Naive B cell (primary cell): Measurements from ENCODE around the gene USF3. TPM values are rescaled to one million over a fixed set of nuclear protein-coding genes. Genes with fewer than 3 reads are reported as not detected.

Experiments used
- ATAC-seq, 2 donors: fragments of 150-1000 bp; cut with Tn5 transposase; 2 replicates each; pipeline ENCODE4 v1.10.0; 2021; ENCODE audit warnings: low read depth in 2 of 2, mild to moderate bottlenecking in 2 of 2, moderate library complexity in 2 of 2
- DNase-seq: peaks from one replicate; pipeline ENCODE4 v3.0.0; 2022
- H3K27ac Mint-ChIP-seq, 6 donors: one replicate each; pipeline ENCODE4 v1.8.0; 2020 to 2022; ENCODE audit warnings: mild to moderate bottlenecking in 6 of 6, mixed read lengths in 6 of 6, moderate library complexity in 5 of 6, inconsistent platforms in 2 of 6
- H3K27me3 Mint-ChIP-seq, 3 donors: one replicate each; pipeline ENCODE4 v1.8.0; 2021 to 2022; ENCODE audit warnings: mixed read lengths in 3 of 3, mild to moderate bottlenecking in 1 of 3
- H3K36me3 Mint-ChIP-seq, 2 donors: one replicate each; pipeline ENCODE4 v1.8.0; 2020 to 2022; ENCODE audit warnings: mixed read lengths in 2 of 2, inconsistent platforms in 1 of 2, mild to moderate bottlenecking in 1 of 2
- H3K4me1 Mint-ChIP-seq, 3 donors: one replicate each; pipeline ENCODE4 v1.8.0; 2020 to 2022; ENCODE audit warnings: mixed read lengths in 3 of 3, inconsistent platforms in 1 of 3, mild to moderate bottlenecking in 1 of 3, moderate library complexity in 1 of 3
- H3K4me3 Mint-ChIP-seq, 8 donors: one replicate each; pipeline ENCODE4 v1.8.0; 2020 to 2022; ENCODE audit warnings: mild to moderate bottlenecking in 8 of 8, mixed read lengths in 8 of 8, moderate library complexity in 8 of 8, inconsistent platforms in 2 of 8
- H3K9me3 Mint-ChIP-seq, 7 donors: one replicate each; pipeline ENCODE4 v1.8.0; 2020 to 2022; ENCODE audit warnings: mixed read lengths in 7 of 7, mild to moderate bottlenecking in 5 of 7, inconsistent platforms in 2 of 7, moderate library complexity in 1 of 7
- polyA plus RNA-seq, 6 donors: library from polyadenylated mRNA; unstranded; fragments of 300-500 nt; fragmentation: Illumina TruSeq; gene quantifications; one replicate each; pipeline ENCODE4 v1.2.3, GENCODE V29; 2021; ENCODE audit warnings: low read depth in 6 of 6

USF3 gene
- polyA plus RNA-seq, 6 donors from 2014 or later: 9.3 to 19.3 (median 12.7) TPM

DNA sequence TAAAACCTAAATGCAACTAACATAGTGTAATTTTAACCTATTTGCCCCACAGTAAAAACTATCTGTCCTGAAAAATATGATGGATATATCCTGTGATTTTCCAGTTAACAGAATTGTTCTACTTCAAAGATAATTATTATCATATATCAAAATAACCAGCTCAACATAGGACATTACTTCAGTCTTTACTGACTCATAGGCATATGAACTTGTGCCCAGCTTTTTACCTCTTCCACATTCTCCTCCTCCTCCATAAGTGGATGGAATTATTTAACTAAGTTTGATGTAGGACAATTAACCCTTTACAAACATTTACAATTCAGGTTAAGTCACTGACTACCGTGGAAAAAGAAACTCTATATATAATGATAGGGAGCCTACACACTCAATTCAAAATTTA is 22.9 kb upstream of the USF3 start:
- DNase-seq (no peak), ATAC-seq (no peak)
- Mint-ChIP-seq H3K36me3 (peaks cover 9 to 22% of the 10 kb centered on the region in 2 donors), H3K27me3 (no peaks in the 10 kb centered on the region), H3K9me3 (no peaks in the 10 kb centered on the region), H3K27ac (peak overlapping the region in 2 of 6 donors; percentile 28 to 61), H3K4me1 (peaks cover 5 to 9% (median 9%) of the 10 kb centered on the region in 3 donors), H3K4me3 (no peak overlapping the region)

GRCh38 chr3:113717818-113718217 is 21.4 kb upstream of the USF3 start:
- Mint-ChIP-seq H3K4me3 (no peak overlapping the region), H3K27ac (peak overlapping the region in 2 of 6 donors; percentile 41), H3K9me3 (no peaks in the 10 kb centered on the region), H3K27me3 (no peaks in the 10 kb centered on the region), H3K36me3 (peaks cover 9 to 19% of the 10 kb centered on the region in 2 donors), H3K4me1 (peaks cover 5 to 9% (median 6%) of the 10 kb centered on the region in 3 donors)
- no peak for ATAC-seq
- no peak for DNase-seq

- H3K27me3 Mint-ChIP-seq: no peaks in the 10 kb centered on the region
- ATAC-seq (no peak), DNase-seq (no peak)
- H3K4me1 Mint-ChIP-seq: peaks cover 2 to 9% (median 5%) of the 10 kb centered on the region in 3 donors
- H3K27ac Mint-ChIP-seq: peak overlapping the region in 2 of 6 donors; percentile 39 to 57
- H3K9me3 Mint-ChIP-seq: no peaks in the 10 kb centered on the region
- peaks cover 9 to 14% of the 10 kb centered on the region in 2 donors for H3K36me3 Mint-ChIP-seq
- no peak overlapping the region for H3K4me3 Mint-ChIP-seq
Observed at GRCh38 chr3:113717308-113717707, 20.9 kb upstream of the USF3 start.

GRCh38 chr3:113714702-113715101 is 18.3 kb upstream of the USF3 start:
- H3K4me3 Mint-ChIP-seq: no peak overlapping the region
- H3K27me3 Mint-ChIP-seq: no peaks in the 10 kb centered on the region
- no peak for ATAC-seq
- H3K4me1 Mint-ChIP-seq: peaks cover 0 to 5% (median 2%) of the 10 kb centered on the region in 3 donors
- DNase-seq: no peak
- H3K36me3 Mint-ChIP-seq: no peaks in the 10 kb centered on the region
- H3K9me3 Mint-ChIP-seq: no peaks in the 10 kb centered on the region
- peak overlapping the region in 1 of 6 donors; percentile 64 for H3K27ac Mint-ChIP-seq

DNA sequence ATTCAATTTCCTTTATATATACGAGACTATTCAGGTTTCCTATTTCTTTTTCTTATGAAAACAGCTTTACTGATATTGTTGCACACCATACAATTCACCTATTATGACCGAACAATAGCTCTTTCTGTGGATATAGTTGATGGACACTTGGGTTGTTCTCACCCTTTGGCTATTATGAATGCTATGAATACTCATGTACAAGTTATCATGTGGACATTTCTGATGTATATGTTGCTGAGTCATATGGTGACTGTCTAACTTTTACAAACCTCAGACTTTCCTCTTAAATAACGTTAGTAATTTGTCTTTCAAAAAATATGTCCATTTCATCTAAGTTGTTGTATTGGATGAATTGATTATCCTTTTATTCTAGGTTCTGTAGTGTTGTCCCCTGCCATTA is 15.7 kb upstream of the USF3 start:
- no peak overlapping the region for H3K4me3 Mint-ChIP-seq
- peaks cover 0 to 3% (median 0%) of the 10 kb centered on the region in 7 donors for H3K9me3 Mint-ChIP-seq
- no peaks in the 10 kb centered on the region for H3K27me3 Mint-ChIP-seq
- DNase-seq: no peak
- no peak for ATAC-seq
- no peaks in the 10 kb centered on the region for H3K36me3 Mint-ChIP-seq
- H3K27ac Mint-ChIP-seq: no peak overlapping the region
- no peaks in the 10 kb centered on the region for H3K4me1 Mint-ChIP-seq

DNA sequence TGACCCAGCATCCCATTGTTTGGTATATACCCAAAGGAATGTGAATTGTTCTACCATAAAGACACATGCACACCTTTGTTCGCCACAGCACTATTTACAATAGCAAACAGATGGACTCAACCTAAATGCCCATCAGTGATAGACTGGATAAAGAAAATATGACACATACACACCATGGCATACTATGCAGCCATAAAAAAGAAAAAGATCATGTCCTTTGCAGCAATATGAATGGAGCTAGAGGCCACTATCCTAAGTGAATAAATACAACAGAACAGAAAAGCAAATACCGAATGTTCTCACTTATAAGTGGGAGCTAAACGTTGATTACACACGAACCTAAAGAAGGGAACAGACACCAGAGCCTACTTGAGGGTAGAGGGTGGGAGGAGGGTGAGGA is 11.4 kb upstream of the USF3 start:
- Mint-ChIP-seq H3K9me3 (peaks cover 0 to 3% (median 0%) of the 10 kb centered on the region in 7 donors), H3K36me3 (no peaks in the 10 kb centered on the region), H3K4me1 (no peaks in the 10 kb centered on the region), H3K27ac (peak overlapping the region in 1 of 6 donors; percentile 24), H3K4me3 (no peak overlapping the region), H3K27me3 (no peaks in the 10 kb centered on the region)
- ATAC-seq (no peak), DNase-seq (no peak)

- Mint-ChIP-seq H3K4me3 (peak overlapping the region in 3 of 8 donors; percentile 81 to 85 (median 85)), H3K36me3 (peaks cover 0 to 3% of the 10 kb centered on the region in 2 donors), H3K27me3 (no peaks in the 10 kb centered on the region), H3K9me3 (no peaks in the 10 kb centered on the region), H3K27ac (peak overlapping the region in 3 of 6 donors; percentile 74 to 92 (median 87)), H3K4me1 (peaks cover 15 to 21% (median 20%) of the 10 kb centered on the region in 3 donors)
- ATAC-seq (no peak), DNase-seq (no peak)
Observed at GRCh38 chr3:113698956-113699355, 2.5 kb upstream of the USF3 start.

- DNase-seq (no peak), ATAC-seq (no peak)
- Mint-ChIP-seq H3K36me3 (peaks cover 5 to 8% of the 10 kb centered on the region in 2 donors), H3K27ac (peak overlapping the region in 1 of 6 donors; percentile 78), H3K4me1 (peaks cover 22 to 28% (median 27%) of the 10 kb centered on the region in 3 donors), H3K4me3 (peak overlapping the region in 2 of 8 donors; percentile 67 to 85), H3K27me3 (no peaks in the 10 kb centered on the region), H3K9me3 (no peaks in the 10 kb centered on the region)
Observed at GRCh38 chr3:113698213-113698742, 1.8 kb upstream of the USF3 start.

- Mint-ChIP-seq H3K4me3 (no peak overlapping the region), H3K9me3 (no peaks in the 10 kb centered on the region)
- DNase-seq: no peak
Observed at GRCh38 chr3:113697500-113698090, 1.2 kb upstream of the USF3 start.

GRCh38 chr3:113696658-113697499 is 437 bp upstream of the USF3 start:
- Mint-ChIP-seq H3K9me3 (no peaks in the 10 kb centered on the region), H3K36me3 (peaks cover 8 to 9% of the 10 kb centered on the region in 2 donors), H3K4me1 (peaks cover 25 to 32% (median 31%) of the 10 kb centered on the region in 3 donors), H3K27ac (no peak overlapping the region), H3K4me3 (no peak overlapping the region), H3K27me3 (no peaks in the 10 kb centered on the region)
- ATAC-seq (peak; percentile 77 to 83), DNase-seq (peak; percentile 100)

More at GRCh38 chr3:113697500-113698090, 1.2 kb upstream of the USF3 start:
- peaks cover 25 to 32% (median 31%) of the 10 kb centered on the region in 3 donors for H3K4me1 Mint-ChIP-seq
- no peaks in the 10 kb centered on the region for H3K27me3 Mint-ChIP-seq
- peaks cover 8 to 9% of the 10 kb centered on the region in 2 donors for H3K36me3 Mint-ChIP-seq
- H3K27ac Mint-ChIP-seq: no peak overlapping the region
- ATAC-seq: no peak

DNA sequence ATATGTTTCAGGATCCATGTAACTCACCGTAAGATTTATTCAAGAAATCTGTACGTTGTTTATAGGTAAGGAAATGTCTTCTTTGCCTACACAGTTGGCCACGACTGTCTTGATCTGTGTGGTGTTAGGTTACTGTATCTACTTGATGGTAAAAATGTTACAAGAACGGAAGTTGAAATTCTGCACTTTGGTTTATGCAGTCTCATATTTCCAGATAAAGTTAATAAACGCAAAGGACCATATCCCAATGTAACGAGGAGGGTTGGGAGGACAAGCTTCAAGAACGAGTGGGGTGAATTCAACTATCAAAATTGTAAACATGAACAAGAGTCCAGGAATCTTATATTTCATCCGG is 1.0 kb downstream of the USF3 start:
- peak overlapping the region in 7 of 8 donors; percentile 93 to 100 (median 100) for H3K4me3 Mint-ChIP-seq
- peaks cover 8 to 9% of the 10 kb centered on the region in 2 donors for H3K36me3 Mint-ChIP-seq
- H3K27me3 Mint-ChIP-seq: no peaks in the 10 kb centered on the region
- ATAC-seq (no peak), DNase-seq (no peak)
- peak overlapping the region; percentile 88 to 100 (median 98) for H3K27ac Mint-ChIP-seq
- H3K4me1 Mint-ChIP-seq: peaks cover 25 to 32% (median 31%) of the 10 kb centered on the region in 3 donors
- no peaks in the 10 kb centered on the region for H3K9me3 Mint-ChIP-seq

- ATAC-seq: no peak
Observed at GRCh38 chr3:113690482-113690881, 6.0 kb downstream of the USF3 start.

DNA sequence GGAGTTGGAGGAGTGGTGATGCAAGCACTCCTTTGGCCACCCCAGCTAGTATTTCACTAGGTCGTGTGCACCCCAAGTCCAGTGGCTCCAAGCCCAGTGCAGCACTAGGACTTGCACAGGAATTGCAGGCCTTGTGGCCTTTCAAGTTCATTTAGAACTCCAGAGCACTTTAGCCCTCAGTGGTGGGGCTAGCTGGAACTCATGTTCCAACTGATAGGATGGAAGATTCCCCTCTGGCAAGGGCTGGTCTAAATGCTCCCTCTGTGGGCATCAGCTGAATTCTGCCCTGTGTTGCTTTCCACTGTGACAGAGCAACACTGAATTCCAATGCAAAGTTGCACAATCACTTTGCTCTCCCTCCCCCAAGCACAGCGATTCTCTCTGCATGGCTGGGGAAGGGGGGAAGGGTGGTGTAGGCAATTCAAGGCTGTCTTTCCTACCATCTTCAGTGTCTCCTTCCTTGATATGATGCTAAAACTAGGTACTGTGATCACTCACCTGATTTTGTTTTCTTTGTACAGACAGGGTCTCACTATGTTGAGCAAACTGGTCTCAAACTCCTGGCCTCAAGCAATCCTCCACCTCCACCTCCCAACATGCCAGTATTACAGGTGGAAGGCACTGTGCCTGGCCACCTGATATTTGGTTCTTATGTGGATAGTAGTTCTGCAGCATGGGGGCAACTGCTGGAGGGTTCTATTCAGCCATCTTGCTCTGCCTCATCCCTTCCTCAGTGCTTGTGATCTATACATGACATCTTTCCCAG is 10.3 kb downstream of the USF3 start:
- peak overlapping the region in 3 of 6 donors; percentile 15 to 59 (median 32) for H3K27ac Mint-ChIP-seq
- peak overlapping the region in 2 of 8 donors; percentile 47 to 69 for H3K4me3 Mint-ChIP-seq
- no peak for DNase-seq
- H3K4me1 Mint-ChIP-seq: peaks cover 26 to 54% (median 52%) of the 10 kb centered on the region in 3 donors
- no peaks in the 10 kb centered on the region for H3K27me3 Mint-ChIP-seq
- H3K9me3 Mint-ChIP-seq: peaks cover 6 to 23% (median 17%) of the 10 kb centered on the region in 7 donors
- H3K36me3 Mint-ChIP-seq: peaks cover 28 to 30% of the 10 kb centered on the region in 2 donors
- ATAC-seq: no peak

More at GRCh38 chr3:113690482-113690881, 6.0 kb downstream of the USF3 start:
- DNase-seq: no peak
- H3K4me1 Mint-ChIP-seq: peaks cover 31 to 59% (median 52%) of the 10 kb centered on the region in 3 donors
- H3K4me3 Mint-ChIP-seq: no peak overlapping the region
- peaks cover 19 to 20% of the 10 kb centered on the region in 2 donors for H3K36me3 Mint-ChIP-seq
- no peak overlapping the region for H3K27ac Mint-ChIP-seq
- peaks cover 0 to 7% (median 0%) of the 10 kb centered on the region in 7 donors for H3K9me3 Mint-ChIP-seq
- H3K27me3 Mint-ChIP-seq: no peaks in the 10 kb centered on the region
